Endometrial microvascular endothelial cells (primary cell): ENCODE measurements around the gene SRGAP3. TPM values are rescaled to one million over a fixed set of nuclear protein-coding genes. Genes with fewer than 3 reads are reported as not detected.

Experiments
- in situ Hi-C: cut with HindIII; loops from 2 replicates; pipeline ENCODE4 v1.10.0; 2017; ENCODE audit warnings: low sequenced_read_pairs, low pct_unique_long_range_greater_than_20kb; ENCODE audit errors: inconsistent ontology term
- total RNA-seq: library from RNA; depleted of rRNA; stranded (reverse); fragments of >200 nt; gene quantifications from one replicate; pipeline ENCODE4 v1.2.3, GENCODE V29; 2015; ENCODE audit errors: inconsistent ontology term

Gene SRGAP3
- total RNA-seq, 1 donor from 2014 or later, result not detected

GRCh38 chr3:9163289-9163688 is 86.2 kb downstream of the SRGAP3 start:
- in situ Hi-C loops, result no loop called here

- in situ Hi-C loops, result no loop called here
Observed at GRCh38 chr3:9161811-9162210, 87.6 kb downstream of the SRGAP3 start.

GRCh38 chr3:9161298-9161697 is 88.1 kb downstream of the SRGAP3 start:
- in situ Hi-C loops, result no loop called here

GRCh38 chr3:9158865-9159630 is 90.4 kb downstream of the SRGAP3 start:
- in situ Hi-C loops, result no loop called here

GRCh38 chr3:9157651-9158362 is 91.6 kb downstream of the SRGAP3 start:
- in situ Hi-C loops, result no loop called here

- in situ Hi-C loops, result no loop called here
Observed at GRCh38 chr3:9156604-9157003, 92.8 kb downstream of the SRGAP3 start.

- in situ Hi-C loops, result no loop called here
Observed at GRCh38 chr3:9155028-9155427, 94.4 kb downstream of the SRGAP3 start.

- in situ Hi-C loops, result no loop called here
Observed at GRCh38 chr3:9153904-9154619, 95.4 kb downstream of the SRGAP3 start.

- in situ Hi-C loops, result no loop called here
Observed at GRCh38 chr3:9151240-9151639, 98.2 kb downstream of the SRGAP3 start.

GRCh38 chr3:9149566-9149965 is 99.9 kb downstream of the SRGAP3 start:
- in situ Hi-C loops, result no loop called here

GRCh38 chr3:9147896-9148266 is 101.6 kb downstream of the SRGAP3 start:
- in situ Hi-C loops, result no loop called here

GRCh38 chr3:9147215-9147895 is 102.1 kb downstream of the SRGAP3 start:
- in situ Hi-C loops, result no loop called here

- in situ Hi-C loops, result no loop called here
Observed at GRCh38 chr3:9146367-9147071, 102.9 kb downstream of the SRGAP3 start.

- in situ Hi-C loops, result no loop called here
Observed at GRCh38 chr3:9143184-9143583, 106.3 kb downstream of the SRGAP3 start.

GRCh38 chr3:9142362-9142761 is 107.1 kb downstream of the SRGAP3 start:
- in situ Hi-C loops, result no loop called here

- in situ Hi-C loops, result no loop called here
Observed at GRCh38 chr3:9141928-9142289, 107.5 kb downstream of the SRGAP3 start.

GRCh38 chr3:9139366-9139765 is 110.1 kb downstream of the SRGAP3 start:
- in situ Hi-C loops, result no loop called here

GRCh38 chr3:9137676-9138075 is 111.8 kb downstream of the SRGAP3 start:
- in situ Hi-C loops, result no loop called here
